Germinal center (tissue), 1 donor: ENCODE measurements around the gene HS6ST3.
"Not testable (repeated sequence)": the region's sequence is repeated elsewhere in the genome, so short reads cannot be mapped to it uniquely, and the experiment has no call there.

Source experiments
- DNase-seq: peaks from one replicate; pipeline ENCODE4 v3.0.0; 2012; ENCODE audit warnings: mixed read lengths, low spot score

Gene HS6ST3

DNA sequence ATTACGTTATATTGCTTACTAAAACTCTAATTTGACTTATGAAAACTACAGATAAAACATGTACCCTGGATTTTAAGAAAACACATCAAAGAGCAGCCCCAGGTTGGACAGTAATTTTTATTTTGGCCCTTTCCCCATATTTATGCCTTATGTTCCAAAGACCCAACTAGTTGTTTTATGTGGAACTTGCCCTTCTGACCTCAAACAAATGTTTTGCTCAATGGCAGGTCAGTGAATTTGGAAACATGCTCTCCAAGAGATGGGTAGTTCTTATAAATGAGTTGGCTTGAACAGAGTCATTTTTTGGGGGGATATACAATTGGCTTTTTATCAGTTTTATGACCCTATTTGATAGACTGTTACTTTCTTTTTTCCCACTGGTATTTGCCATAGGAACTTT lies 360.0 kb downstream of the HS6ST3 start:
- no peak for DNase-seq

DNA sequence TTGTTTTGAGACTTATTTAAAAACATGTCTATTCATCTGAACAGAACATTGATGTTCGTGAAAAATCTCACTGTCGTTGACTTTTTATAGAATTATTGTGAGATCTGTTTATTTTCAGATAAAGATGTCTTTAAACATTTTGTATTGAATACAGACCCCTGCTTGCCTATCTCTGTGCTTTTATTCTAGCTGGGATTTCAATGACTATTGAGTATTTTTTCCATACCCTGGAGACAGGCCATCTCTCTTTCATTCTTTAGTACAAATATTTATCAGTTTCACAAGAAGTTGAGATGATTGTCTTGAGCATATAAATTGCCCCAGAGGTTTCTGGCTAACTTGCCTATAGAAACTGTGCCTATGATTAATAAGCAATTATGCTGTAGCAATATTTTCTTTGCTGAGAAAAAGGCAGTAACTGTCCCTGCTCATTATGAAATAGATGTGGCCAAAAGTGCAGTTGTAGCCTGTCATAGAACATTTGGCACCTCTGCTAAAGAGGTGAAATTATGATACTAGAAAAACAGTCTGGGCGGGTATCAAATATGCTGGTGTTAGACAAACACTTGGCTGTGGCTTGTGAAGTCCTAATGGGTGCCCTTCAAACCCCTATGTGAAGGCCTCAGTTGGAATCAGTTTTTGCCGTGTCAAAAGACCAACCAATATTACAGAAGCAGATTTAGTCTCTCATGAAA lies 360.6 kb downstream of the HS6ST3 start:
- DNase-seq = no peak

DNA sequence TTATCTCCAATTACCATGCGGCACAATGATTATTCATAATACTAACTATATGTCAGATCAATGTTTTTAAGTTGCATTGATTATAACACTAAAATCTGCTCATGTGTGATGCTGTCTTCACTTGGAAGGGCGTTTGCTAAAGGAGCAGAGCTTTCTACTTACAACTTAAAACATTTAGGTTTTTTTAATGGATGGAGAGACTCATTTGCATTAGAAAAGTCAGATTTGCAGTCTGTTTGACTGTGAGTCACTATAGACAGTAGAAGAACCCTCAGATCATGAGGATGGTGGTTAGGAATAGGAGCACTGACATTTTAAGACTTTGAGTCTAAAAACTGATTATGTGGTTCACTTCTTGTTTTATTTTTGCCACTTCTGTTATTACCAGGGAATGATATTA lies 364.6 kb downstream of the HS6ST3 start:
- no peak for DNase-seq

DNA sequence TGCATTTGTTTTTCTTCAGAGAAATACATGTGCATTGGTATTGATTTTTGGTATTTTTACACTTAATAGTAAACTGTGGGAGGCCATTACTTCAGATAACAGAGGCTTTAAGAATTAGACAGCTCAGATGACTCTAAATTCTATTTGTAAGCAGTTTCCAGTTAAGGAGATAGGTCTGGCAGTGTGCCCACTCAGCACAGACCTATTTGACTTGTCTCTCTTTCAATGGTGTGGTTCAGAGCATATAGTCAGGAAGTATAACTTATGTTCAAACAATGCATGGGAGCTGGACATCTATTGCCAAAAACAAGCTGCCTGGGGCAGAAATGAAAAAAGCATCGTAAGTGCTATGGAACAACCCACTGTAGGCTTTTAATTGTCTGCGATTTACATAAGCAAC lies 370.7 kb downstream of the HS6ST3 start:
- DNase-seq = no peak

DNA sequence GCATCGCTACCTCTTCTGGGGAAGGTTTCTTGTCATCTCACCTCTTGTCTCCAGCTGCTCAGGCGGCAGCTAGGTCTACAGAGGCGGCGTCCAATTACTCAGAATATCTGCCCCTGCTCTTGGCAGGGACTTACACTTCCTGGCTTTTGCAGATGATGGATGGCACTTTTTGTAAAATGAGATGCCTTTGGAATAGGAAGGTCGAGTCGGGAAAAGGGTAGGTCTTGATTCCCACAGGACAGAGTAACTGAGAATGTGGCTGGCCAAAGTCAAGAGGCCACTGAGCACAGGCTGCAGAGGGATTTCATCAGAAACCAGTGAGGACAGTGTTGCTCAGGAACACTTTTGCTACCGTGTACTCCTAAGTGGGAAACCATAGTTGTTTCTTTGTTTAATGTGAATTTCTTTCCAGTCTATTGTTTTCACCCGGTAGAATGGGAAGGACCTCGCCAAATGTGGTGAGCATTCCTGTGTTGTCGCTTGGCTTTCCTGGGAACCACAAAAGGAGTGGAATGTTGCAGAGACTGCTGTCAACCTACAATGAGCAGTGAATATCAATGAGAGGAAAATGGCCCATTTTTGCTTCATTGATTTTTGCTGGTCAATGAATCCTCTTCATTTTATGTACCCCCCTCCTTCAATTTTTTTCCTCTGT lies 383.7 kb downstream of the HS6ST3 start:
- DNase-seq = no peak

DNA sequence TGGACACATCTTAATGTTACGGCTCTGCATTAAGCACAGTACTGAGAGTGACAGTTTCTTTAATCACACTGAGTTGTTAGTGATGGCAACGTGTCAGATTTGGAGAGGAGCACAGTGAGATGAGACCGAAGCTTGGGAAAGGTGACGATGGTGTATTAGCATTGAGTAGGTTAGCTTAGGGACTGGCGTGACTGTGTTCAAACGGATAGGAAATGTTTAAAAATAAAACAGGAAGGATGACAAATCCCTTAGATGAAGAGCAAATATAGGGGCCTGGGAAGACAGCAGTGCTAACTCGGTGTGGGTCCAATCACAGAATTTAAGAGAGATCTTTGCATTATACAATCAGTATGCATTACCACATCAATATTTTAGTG lies 384.3 kb downstream of the HS6ST3 start:
- no peak for DNase-seq

DNA sequence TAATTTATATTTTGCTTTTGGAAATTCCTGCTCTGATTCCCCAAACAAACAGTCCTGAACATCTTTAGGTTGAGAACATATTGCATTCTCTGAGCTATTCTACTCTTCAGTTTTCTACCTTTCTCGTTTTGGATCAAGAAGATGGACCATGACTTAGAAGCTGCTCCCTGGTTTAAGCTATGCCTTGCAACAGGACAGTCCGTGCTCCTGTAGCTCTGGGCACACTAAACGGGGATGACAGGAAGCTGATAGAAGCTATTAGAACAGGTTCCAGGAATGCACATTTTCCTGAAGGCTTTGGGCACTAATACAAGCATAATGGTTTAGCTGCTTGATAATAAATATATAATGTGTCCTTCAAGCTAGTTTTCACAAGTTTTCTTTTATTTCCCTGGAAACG lies 385.2 kb downstream of the HS6ST3 start:
- no peak for DNase-seq

DNA sequence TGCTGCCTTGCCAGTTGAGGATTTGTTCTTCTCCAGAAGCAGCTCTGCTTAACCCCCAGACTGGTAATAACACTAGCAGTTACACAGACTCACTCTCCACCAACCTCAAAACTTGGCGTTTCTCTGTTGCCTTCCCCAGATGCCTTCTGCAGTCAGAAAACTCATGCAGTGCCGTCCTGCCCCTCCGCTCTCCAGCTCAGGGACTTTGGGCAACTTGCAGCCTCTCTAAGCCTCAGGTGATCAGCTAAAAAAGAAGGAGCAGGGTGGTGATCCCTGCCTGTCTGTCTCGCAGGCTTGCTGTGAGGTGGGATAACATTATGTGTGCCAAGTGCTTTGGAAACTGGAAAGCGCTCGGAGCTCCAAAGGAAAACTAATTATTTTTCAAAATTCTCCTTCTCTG lies 391.6 kb downstream of the HS6ST3 start:
- DNase-seq = no peak

DNA sequence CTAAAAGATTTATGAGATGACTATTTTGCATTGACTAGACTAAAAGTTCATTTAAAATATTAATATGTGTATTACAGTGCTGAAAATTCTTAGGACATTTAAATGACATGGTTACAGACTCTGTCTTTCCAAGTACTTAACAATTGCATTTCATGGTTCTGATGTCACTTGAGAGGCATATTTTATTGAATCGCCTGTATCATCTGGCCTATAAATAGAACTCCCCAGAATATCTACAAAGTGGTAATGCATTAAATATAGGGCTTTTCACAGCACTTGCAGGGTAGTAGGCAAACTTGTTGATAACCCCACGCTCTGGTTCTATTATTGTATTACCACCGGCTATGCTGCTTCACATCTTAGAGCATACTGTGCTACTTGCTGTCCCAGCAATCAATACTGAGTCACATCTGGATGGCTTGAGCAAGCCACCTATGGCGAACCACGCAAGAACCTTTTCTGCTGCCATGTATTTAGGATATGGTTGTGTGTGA lies 400.6 kb downstream of the HS6ST3 start:
- DNase-seq = no peak

DNA sequence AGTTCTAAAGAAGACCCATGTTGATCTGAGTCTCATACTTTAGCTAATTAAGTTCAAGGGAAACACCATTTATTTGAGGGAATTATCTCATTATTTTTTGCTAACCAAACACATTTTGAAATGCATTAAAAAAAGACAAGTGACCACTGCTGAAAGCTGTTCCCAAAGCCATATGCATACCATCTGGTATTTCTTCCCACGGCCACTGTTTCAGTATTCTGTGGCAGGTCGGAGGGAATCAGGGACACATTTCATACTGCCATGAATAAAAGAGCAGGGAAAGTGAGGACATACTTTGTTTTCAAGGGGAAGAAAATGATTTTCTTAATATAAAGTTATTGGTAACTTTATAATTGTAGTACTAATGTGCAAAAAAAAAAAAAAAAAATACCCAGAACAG lies 401.2 kb downstream of the HS6ST3 start:
- DNase-seq = no peak

DNA sequence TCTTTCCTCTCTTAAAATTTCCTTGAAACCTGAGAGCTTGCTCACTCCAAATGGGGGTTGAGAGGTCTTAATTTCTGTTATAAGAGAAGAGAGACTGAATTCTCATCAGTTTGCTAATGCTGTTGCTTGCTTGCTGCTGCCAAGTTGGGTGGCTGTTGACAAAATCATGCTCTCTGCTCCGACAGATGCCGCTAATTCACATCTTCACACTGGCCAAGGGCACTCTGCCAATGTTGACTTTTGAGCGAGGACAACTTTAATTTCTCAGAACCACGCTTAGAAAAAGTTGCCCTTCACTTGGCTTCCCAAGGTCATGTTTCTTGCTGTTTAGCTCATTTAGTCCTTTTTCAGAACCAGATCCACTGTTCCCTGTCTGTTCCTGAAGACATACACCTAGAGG lies 402.9 kb downstream of the HS6ST3 start:
- DNase-seq = no peak

DNA sequence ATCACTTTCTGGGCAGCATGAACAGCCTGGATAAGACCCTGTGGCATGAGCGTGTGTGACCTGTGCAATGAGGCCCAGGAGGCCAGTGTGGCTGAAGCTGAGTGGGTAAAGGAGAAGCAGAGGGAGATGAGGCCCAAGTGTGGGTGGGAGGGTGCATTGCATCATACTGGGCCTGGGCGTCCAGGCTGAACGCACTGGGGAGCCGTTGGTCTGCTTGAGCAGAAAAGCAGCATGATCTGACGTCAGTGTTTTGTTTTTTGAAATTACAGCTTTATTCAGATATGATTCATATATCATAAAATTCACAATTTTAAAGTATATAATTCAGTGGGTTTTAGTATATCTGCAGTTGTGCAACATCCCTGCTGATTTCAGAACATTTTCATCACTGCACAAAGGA lies 409.7 kb downstream of the HS6ST3 start:
- DNase-seq = no peak

DNA sequence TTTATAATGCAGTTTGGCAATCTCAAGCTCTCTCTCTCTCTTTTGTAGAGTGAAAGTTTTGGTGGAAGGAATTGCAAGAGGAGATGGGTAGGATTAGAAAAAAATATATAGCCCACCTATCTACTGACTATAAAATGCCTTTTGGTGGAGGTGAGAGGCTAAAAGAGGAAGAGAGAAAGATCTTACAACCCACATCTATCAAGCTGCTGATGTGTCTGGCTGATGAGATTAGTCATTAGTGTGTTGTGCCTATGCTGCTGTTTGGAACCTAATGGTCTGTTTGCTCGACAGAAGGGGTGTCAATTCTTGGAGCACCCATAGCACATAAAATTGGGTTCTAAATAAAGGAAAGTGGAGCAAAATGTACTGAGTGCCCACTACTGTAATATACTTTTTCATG lies 411.0 kb downstream of the HS6ST3 start:
- DNase-seq = no peak

DNA sequence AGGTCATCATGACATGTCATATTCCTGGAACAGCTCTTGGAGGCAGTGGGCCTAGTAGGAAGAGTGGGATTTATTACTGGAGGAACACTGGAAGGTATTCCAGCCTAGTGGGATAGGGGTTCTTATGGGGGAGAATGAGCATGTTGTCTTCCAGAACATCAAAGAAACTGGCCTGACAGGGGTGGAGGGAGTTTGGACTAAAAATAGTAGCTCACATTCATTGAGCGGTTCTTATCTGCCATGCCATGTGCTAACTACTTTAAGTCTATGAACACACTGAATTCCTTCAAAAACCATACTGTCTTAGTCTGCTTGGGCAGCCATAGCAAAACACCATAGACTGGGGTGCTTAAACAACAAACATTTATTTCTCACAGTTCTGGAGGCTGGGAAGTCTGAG lies 413.6 kb downstream of the HS6ST3 start:
- DNase-seq = no peak

DNA sequence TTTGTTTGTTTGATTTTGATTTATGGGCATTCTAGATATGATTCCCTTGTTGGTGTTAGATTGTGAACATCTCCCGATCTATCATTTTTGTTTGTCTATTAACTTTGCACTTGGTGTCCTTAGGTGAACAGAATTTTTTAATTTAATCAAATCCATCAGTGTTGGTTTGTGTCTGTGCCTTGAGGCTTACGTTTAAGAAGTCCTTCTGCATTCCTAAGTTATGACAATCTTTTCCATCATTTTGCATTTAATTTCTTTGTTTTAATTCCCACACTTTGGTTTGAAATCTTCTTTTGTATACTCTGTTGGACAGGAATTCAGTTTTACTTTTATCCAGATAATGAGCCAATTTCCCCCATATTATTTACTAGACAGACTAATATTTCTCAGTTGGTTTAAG lies 421.7 kb downstream of the HS6ST3 start:
- DNase-seq = no peak

DNA sequence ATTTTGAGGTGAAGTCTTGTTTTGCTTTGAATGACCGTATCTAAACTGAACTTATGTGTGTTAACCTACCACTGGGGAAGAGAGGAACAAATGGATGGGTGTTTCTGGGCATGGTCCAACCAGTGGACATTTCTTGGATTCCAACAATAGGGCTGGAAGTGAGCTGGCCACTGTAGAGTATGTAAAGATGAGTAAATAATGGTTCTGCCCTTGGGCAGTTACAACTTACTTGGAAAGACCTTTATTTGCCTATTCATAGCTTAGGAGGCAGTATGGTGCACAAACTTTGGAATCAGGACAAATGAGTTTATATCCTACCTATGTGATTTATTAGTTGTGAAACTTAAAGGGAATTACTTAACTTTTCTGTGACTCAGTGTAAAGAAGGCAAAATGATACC lies 429.5 kb downstream of the HS6ST3 start:
- no peak for DNase-seq

DNA sequence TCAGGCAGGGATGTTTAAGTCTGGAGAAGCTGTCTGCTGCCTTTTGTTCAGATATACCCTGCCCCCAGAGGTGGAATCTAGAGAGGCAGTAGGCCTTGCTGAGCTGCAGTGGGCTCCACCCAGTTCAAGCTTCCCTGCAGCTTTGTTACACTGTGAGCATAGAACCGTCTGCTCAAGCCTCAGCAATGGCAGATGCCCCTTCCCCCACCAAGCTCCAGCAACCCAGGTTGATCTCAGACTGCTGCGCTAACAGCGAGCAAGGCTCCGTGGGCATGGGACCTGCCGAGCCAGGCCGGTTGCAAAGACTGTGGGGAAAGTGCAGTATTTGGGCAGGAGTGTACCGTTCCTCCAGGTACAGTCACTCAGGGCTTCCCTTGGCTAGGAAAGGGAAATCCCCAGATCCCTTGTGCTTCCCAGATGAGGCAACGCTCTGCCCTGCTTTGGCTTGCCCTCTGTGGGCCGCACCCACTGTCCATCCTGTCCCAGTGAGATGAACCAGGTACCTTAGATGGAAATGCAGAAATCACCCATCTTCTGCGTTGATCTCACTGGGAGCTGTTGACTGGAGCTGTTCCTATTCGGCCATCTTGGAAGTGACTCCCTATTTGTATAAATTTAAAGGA lies 434.6 kb downstream of the HS6ST3 start:
- DNase-seq = not testable (repeated sequence)

DNA sequence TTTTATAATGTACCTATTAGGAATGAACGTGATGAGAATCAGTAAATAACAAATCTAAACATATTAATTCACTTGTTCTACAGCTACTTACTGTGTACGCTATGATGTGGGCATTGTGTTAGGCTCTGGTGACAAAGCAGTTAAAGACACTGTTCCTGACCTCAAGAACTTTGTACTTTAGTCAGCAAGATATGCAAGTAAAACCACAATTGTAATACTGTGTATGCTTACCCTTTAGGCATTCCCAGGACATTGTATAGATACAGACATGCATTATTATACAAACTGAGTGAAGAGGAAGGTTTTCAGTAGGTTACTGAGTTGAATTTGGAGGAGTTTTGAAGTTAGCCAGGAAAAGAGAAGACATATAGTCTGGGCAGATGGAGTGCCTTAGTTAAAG lies 435.8 kb downstream of the HS6ST3 start:
- DNase-seq = no peak

DNA sequence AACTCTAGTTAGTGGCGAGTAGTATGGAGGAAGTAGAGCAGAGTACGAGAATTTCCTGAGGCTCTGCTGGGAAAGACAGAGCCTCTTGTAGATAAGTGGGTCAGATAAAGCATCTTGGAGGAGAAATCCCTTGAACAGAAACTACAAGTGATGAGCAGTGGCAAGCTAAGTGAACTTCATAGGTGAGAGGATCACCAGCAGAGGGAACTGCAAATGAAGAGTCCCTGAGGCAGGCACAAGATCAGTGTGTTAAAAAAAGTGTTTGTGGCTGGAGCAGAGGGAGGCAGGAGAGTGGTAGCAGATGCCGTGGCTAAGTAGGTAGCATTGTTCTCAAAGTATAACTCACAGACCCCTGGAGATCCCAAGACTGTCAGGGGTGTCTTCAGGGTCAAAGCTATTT lies 437.6 kb downstream of the HS6ST3 start:
- no peak for DNase-seq

DNA sequence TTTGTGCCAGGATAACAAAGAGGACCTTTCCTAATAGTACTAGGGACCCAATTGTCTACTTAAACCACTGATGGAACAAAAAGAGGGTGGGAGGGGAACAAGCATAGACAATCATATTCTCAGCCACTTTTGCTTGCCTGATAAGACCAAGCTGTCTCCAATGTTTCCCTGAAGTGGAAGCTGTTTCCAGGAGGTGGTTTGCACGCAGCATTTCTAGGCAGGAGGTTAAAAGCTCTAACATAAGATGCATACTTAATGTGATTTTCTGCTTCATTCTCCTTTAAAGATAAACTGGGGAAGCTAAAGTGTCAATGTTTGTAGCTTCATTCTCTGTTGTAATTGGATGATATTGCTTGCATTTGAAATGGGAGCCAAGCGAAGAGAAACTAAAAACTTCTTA lies 442.9 kb downstream of the HS6ST3 start:
- DNase-seq = no peak

DNA sequence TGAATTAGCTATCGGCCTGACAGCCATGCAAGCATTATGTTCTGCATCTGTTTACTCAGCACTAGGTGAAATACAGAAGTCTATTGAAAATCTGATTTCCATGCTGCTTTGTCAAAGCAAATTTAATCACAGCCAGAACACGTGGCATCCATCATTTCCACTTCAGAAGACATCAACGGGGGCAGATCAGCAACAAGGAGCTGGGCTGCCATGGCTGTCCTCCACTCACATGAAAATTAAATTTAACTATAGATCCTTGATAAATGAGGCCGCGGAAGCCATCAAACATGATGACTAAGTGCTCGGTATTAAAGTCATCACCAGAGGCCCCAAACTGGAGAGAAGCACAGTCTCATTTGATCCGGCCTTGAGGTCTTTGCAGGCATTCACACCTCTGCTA lies 443.5 kb downstream of the HS6ST3 start:
- DNase-seq = no peak

DNA sequence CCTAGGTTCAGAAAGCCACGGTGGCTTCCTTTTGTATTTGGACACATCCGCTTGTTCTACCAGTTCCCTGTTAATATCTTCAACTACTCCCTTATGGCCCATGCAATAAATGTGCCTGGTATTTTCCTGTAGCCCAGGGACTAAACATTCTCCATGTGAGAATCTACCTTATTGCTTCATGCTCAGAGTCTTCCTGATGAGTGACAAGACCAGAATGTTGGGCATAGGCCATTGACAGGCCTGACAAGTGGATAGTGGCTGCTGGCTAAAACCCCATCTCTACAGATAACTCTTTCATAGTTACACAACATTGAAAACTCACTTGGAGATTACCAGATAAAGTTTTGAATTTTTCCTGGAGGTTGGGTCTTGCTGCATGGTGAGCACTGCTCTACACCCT lies 449.9 kb downstream of the HS6ST3 start:
- no peak for DNase-seq

DNA sequence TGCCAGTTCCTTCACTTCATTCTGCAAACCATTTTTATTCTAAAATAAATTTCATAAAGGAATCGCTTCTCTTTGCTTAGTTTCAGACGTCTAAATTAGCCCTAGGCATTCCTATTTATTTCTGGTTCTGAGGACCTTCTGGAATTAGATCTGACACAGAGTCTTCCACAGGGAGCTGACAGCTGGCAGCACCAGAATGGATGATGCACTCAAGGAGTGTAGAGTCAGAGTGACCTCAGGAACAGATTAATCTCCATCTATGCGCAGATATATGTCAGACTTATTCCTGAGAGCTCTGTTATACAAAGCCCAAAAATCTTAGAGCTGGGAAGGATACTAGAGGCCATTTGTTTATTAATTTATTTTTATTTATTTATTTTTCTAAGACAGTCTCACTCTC lies 450.8 kb downstream of the HS6ST3 start:
- no peak for DNase-seq

DNA sequence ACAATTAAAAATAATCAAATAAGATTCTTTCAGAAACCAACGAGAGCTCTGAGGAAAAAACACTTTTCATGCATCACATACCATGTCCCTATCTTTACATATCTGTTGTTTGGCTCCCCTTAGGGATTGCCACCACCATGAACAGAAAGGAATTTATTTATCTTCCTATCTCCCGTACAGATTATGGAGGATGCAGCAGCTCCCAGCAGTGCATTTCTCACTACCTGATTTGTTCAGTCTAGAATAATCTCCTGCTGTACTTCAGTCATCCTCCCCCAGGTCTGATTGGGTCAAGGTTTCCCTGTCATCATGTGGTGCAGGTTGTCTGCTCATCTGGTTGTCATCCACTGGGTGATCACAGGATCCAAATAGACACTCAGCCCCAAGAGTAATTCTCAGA lies 453.1 kb downstream of the HS6ST3 start:
- no peak for DNase-seq
